Neural cell (in vitro differentiated cells): ENCODE data around the gene HSBP1.

Source experiments
- EP300 ChIP-seq: fragments of 450-650 bp; conservative IDR thresholded peaks from 2 replicates; pipeline ENCODE4 v1.6.1; 2014; ENCODE audit warnings: antibody characterized with exemption, mild to moderate bottlenecking, moderate library complexity; ENCODE audit not compliant: poor library complexity, severe bottlenecking
- EZH2 ChIP-seq: fragments of 200-600, 300-800 bp; shearing (Covaris generic), sonication (generic); IDR thresholded peaks from 2 replicates; pipeline ENCODE4 v1.6.1; 2014; ENCODE audit warnings: antibody characterized with exemption, low read length, borderline replicate concordance, mild to moderate bottlenecking; ENCODE audit not compliant: insufficient read depth, poor library complexity, severe bottlenecking
- MXI1 ChIP-seq: fragments of 450-650 bp; conservative IDR thresholded peaks from 2 replicates; pipeline ENCODE4 v1.6.1; 2014; ENCODE audit warnings: antibody characterized with exemption, mild to moderate bottlenecking; ENCODE audit not compliant: poor library complexity, severe bottlenecking
- POLR2AphosphoS5 ChIP-seq: IDR thresholded peaks from 2 replicates; pipeline ENCODE4 v1.6.1; 2012
- RAD21 ChIP-seq: fragments of 450-650 bp; conservative IDR thresholded peaks from 2 replicates; pipeline ENCODE4 v1.6.1; 2014; ENCODE audit warnings: antibody characterized with exemption, mild to moderate bottlenecking, moderate library complexity
- SMC3 ChIP-seq: fragments of 450-650 bp; conservative IDR thresholded peaks from 2 replicates; pipeline ENCODE4 v1.6.1; 2014; ENCODE audit warnings: antibody characterized with exemption, mild to moderate bottlenecking, moderate library complexity; ENCODE audit not compliant: poor library complexity
- TAF1 ChIP-seq: IDR thresholded peaks from 2 replicates; pipeline ENCODE4 v1.6.1; 2012; ENCODE audit warnings: low read depth
- TF ChIP-seq, protein P1 (sequence below): fragments of 450-650 bp; IDR thresholded peaks from 2 replicates; pipeline ENCODE4 v1.5.1; 2014; ENCODE audit warnings: antibody characterized with exemption, mild to moderate bottlenecking, moderate library complexity; ENCODE audit not compliant: poor library complexity, severe bottlenecking
- TF ChIP-seq, protein P2 (sequence below): IDR thresholded peaks from 2 replicates; pipeline ENCODE4 v1.6.1; 2012; ENCODE audit warnings: borderline replicate concordance

- peak; percentile 32 for TF ChIP-seq SMC3
- TF ChIP-seq, protein P1, sequence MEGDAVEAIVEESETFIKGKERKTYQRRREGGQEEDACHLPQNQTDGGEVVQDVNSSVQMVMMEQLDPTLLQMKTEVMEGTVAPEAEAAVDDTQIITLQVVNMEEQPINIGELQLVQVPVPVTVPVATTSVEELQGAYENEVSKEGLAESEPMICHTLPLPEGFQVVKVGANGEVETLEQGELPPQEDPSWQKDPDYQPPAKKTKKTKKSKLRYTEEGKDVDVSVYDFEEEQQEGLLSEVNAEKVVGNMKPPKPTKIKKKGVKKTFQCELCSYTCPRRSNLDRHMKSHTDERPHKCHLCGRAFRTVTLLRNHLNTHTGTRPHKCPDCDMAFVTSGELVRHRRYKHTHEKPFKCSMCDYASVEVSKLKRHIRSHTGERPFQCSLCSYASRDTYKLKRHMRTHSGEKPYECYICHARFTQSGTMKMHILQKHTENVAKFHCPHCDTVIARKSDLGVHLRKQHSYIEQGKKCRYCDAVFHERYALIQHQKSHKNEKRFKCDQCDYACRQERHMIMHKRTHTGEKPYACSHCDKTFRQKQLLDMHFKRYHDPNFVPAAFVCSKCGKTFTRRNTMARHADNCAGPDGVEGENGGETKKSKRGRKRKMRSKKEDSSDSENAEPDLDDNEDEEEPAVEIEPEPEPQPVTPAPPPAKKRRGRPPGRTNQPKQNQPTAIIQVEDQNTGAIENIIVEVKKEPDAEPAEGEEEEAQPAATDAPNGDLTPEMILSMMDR, result no peak
- peak; percentile 19 for TF ChIP-seq EP300
- peak; percentile 96 for TF ChIP-seq POLR2AphosphoS5
- TF ChIP-seq, protein P2, sequence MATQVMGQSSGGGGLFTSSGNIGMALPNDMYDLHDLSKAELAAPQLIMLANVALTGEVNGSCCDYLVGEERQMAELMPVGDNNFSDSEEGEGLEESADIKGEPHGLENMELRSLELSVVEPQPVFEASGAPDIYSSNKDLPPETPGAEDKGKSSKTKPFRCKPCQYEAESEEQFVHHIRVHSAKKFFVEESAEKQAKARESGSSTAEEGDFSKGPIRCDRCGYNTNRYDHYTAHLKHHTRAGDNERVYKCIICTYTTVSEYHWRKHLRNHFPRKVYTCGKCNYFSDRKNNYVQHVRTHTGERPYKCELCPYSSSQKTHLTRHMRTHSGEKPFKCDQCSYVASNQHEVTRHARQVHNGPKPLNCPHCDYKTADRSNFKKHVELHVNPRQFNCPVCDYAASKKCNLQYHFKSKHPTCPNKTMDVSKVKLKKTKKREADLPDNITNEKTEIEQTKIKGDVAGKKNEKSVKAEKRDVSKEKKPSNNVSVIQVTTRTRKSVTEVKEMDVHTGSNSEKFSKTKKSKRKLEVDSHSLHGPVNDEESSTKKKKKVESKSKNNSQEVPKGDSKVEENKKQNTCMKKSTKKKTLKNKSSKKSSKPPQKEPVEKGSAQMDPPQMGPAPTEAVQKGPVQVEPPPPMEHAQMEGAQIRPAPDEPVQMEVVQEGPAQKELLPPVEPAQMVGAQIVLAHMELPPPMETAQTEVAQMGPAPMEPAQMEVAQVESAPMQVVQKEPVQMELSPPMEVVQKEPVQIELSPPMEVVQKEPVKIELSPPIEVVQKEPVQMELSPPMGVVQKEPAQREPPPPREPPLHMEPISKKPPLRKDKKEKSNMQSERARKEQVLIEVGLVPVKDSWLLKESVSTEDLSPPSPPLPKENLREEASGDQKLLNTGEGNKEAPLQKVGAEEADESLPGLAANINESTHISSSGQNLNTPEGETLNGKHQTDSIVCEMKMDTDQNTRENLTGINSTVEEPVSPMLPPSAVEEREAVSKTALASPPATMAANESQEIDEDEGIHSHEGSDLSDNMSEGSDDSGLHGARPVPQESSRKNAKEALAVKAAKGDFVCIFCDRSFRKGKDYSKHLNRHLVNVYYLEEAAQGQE, result no peak
- no peak for TF ChIP-seq EZH2
- TF ChIP-seq TAF1, result no peak
- TF ChIP-seq MXI1, result peak; percentile 68
- peak; percentile 49 for TF ChIP-seq RAD21
Measured at GRCh38 chr16:83807710-83808572, at the start of gene HSBP1.
